Measurements from ENCODE around the gene RBL1. TPM values are rescaled to one million over a fixed set of nuclear protein-coding genes. Genes with fewer than 3 reads are reported as not detected.
"Not testable (repeated sequence)": the region's sequence is repeated elsewhere in the genome, so short reads cannot be mapped to it uniquely, and the experiment has no call there.

Gene RBL1
- polyA plus RNA-seq, 10 donors, result 6.0 to 9.7 (median 8.0) TPM

- DNase-seq, result no peak
Observed at GRCh38 chr20:36997121-36997520, 98.7 kb downstream of the RBL1 start.

- not testable (repeated sequence) for DNase-seq
Observed at GRCh38 chr20:36994221-36994620, 101.6 kb downstream of the RBL1 start.

DNA sequence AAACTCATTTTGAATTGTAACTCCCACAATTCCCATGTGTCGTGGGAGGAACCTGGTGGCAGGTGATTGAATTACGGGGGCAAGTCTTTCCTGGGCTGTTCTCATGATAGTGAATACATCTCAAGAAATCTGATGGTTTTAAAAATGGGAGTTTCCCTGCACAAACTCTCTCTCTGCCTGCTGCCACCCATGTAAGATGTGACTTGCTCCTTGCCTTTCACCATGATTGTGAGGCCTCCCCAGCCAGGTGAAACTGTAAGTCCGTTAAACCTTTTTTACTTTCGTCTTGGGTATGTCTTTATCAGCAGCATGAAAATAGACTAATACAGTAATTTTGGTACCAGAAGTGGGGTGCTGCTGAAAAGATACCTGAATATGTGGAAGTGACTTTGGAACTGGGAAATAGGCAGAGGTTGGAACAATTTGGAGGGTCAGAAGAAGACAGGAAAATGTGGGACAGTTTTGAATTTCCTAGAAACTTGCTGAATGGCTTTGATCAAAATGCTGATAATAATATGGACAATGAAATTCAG lies 102.9 kb downstream of the RBL1 start:
- DNase-seq, result no peak

- no peak for DNase-seq
Observed at GRCh38 chr20:36991703-36992102, 104.1 kb downstream of the RBL1 start.

- DNase-seq, result no peak
Observed at GRCh38 chr20:36989797-36990196, 106.0 kb downstream of the RBL1 start.

- peak in 1 of 3 donors; percentile 49 for DNase-seq
Observed at GRCh38 chr20:36988494-36988966, 107.3 kb downstream of the RBL1 start.

GRCh38 chr20:36984257-36984638 lies 111.5 kb downstream of the RBL1 start:
- DNase-seq, result no peak

- DNase-seq, result no peak
Observed at GRCh38 chr20:36975099-36975818, 120.5 kb downstream of the RBL1 start.

DNA sequence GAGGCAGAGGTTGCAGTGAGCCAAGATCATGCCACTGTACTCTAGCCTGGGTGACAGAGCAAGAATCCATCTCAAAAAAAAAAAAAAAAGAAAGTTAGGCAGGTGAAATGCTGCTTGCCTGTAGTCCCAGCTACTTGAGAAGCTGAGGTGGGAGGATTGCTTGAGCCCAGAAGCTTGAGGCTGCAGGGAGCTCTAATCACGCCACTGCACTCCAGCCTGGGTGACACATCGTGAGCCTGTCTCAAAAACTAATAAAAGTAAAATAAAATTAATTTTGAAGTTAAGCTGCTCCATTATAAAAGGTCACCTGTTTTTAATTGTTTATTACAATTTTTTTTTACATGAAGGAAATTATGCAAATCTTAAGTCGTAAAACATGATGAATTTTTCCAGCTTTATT lies 121.1 kb downstream of the RBL1 start:
- DNase-seq, result no peak

- no peak for DNase-seq
Observed at GRCh38 chr20:36971103-36971502, 124.7 kb downstream of the RBL1 start.

- no peak for DNase-seq
Observed at GRCh38 chr20:36969478-36970186, 126.2 kb downstream of the RBL1 start.

- no peak for DNase-seq
Observed at GRCh38 chr20:36969051-36969450, 126.7 kb downstream of the RBL1 start.

DNA sequence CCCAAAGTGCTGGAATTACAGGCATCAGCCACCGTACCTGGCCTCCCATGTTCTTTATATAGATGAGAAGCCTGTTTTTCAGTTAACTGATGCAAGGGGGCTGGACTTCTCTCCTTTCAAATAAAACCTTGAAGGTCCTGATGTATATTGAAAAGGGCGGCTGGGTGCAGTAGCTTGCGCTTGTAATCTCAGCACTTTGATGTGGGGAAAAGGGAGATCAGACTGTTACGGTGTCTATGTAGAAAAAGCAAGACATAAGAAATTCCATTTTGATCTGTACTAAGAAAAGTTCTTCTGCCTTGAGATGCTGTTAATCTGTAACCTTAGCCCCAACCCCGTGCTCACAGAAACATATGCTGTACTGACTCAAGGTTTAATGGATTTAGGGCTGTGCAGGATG lies 128.2 kb downstream of the RBL1 start:
- no peak for DNase-seq

DNA sequence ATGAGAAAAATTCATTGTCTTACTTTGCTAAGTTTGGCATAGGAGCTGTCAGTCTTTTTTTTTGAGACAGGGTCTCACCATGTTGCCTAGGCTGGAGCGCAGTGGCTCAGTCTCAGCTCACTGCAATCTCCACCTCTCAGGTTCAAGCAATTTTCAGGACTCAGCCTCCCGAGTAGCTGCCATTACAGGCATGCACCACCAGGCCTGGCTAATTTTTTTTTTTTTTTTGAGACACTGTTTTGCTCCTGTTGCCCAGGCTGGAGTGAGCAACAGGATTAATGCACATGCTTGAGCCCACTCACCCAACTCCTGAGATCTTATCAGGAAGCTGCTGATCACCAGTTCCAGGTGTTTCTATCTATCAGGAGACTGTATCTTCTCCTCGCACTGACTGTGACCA lies 128.8 kb downstream of the RBL1 start:
- DNase-seq, result not testable (repeated sequence)

GRCh38 chr20:36962354-36962941 lies 133.3 kb downstream of the RBL1 start:
- not testable (repeated sequence) for DNase-seq

- no peak for DNase-seq
Observed at GRCh38 chr20:36959242-36959641, 136.6 kb downstream of the RBL1 start.

DNA sequence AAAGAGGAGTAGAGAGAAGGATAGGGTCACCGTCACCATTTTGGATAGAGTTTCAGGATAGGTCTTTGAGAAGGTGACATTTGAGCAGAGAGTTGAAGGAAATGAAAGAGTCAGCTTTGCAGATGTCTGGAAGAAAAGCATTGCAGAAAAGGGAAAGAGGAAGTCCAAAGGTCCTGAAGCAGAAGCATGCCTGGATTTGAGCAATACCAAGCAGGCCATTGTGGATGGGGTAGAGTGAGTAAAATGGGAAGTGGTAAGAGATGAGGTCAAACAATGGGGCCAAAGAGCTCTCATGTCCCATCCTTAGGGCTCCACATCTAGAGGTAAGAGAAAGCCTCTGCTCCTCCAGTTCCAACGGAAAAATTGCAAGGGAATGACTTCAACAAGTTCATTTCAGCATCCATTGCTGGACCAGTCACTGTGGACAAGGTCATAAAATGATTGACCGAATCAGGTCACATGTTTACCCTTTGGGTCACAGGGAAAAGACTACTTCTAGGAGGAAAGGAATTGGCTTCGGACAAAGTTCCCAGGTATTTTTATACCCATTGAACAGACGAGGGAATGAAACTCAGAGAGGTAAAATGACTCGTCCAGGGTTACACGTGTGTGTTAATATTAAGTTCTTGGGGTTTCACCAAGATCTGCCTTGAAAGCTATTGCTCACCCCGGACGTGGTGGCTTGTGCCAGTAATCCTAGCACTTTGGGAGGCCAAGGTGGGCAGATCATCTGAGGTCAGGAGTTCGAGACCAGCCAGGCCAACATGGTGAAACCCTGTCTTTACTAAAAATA lies 137.7 kb downstream of the RBL1 start:
- DNase-seq, result peak in 1 of 3 donors; percentile 24

DNA sequence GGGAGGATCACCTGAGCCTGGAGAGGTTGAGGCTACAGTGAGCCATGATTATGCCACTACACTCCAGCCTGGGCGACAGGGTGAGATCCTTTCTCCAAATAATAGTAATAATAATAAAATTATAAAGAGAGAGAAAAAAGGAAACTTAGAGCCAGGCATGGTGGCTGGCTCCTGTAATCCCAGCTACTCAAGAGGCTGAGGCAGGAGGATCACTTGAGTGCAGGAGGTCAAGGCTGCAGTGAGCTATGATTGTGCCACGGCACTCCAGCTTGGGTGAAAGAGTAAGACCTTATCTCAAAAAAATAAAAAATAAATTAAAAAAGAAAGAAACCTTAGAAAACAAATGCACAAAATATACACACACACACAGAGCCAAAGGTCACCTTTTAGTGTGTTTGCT lies 139.1 kb downstream of the RBL1 start:
- DNase-seq, result no peak

DNA sequence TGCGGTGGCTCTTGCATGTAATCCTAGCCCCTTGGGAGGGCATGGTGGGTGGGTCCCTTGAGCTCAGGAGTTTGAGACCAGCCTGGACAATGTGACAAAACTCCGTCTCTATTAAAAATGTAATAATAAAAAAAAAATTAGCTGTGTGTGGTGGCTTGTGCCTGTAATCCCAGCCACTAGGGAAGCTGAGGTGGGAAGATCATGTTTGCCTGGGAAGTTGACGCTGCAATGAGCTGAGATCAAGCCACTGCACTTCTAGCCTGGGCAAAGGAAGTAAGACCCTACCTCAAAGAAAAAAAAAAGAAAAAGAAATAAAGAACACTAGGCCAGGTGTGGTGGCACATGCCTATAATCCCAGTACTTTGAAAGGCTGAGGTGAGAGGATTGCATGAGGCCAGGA lies 139.8 kb downstream of the RBL1 start:
- no peak for DNase-seq

DNA sequence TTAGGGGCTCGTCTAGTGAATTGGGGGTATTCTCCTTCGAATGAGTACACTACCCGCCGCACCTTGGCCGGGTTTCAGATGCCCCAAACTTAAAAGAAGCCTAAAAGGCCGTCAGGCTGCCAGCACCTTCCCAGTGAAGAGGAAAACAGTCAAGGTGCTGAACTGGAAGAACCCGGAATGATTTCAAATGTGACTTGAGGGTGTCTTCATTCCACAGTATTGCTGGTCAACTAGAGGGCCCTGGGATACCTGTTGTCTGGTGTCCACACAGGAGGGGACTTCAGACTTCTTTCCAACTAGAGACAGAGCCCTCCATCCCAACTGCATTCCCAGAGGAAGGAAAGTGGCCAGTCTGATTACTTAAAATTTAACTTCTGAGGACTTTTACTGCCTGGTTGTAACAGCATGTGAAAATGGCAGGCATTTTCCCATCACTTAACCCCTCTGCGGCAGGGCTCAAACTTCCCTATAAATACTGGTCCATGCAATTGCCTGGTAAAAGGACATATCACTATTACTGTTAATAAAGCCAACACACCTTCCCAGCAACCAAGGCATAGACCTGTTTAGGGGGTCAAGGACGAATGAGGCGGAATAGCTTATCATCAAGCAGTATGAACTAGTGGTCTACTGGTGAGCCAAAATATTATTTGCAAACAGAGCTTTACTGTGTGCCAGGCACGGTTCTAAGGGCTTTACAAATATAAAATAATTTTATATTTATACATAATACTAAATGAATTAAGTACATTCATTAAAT lies 143.6 kb downstream of the RBL1 start:
- DNase-seq, result no peak

All from muscle of back (tissue), 11 donors.